Subcutaneous abdominal adipose tissue (tissue), 5 donors: Measurements from ENCODE around the gene PHOX2A.
A peak's percentile ranks its signal among the peaks of the same experiment; 100 is the strongest.

Experiments
- H3K27ac ChIP-seq: one replicate; pipeline ENCODE4 v1.7.0; 2013; ENCODE audit warnings: low read depth, mild to moderate bottlenecking, inconsistent platforms, low read length, moderate library complexity
- H3K27me3 ChIP-seq, 5 donors: one replicate each; pipeline ENCODE4 v1.7.0; 2013; ENCODE audit warnings: low read length in 5 of 5, inconsistent platforms in 1 of 5; ENCODE audit not compliant: control insufficient read depth in 5 of 5, insufficient read depth in 4 of 5
- H3K36me3 ChIP-seq, 5 donors: one replicate each; pipeline ENCODE4 v1.7.0; 2013; ENCODE audit warnings: low read length in 5 of 5; ENCODE audit not compliant: control insufficient read depth in 5 of 5, insufficient read depth in 5 of 5
- H3K4me1 ChIP-seq, 5 donors: one replicate each; pipeline ENCODE4 v1.7.0; 2013; ENCODE audit warnings: low read length in 5 of 5, mild to moderate bottlenecking in 3 of 5, moderate library complexity in 1 of 5; ENCODE audit not compliant: control insufficient read depth in 5 of 5, insufficient read depth in 5 of 5
- H3K4me3 ChIP-seq, 5 donors: one replicate each; pipeline ENCODE4 v1.7.0; 2013; ENCODE audit warnings: low read length in 5 of 5, low read depth in 1 of 5
- H3K9ac ChIP-seq, 5 donors: one replicate each; pipeline ENCODE4 v1.7.0; 2013; ENCODE audit warnings: low read length in 5 of 5, mild to moderate bottlenecking in 4 of 5, moderate library complexity in 3 of 5
- H3K9me3 ChIP-seq, 5 donors: one replicate each; pipeline ENCODE4 v1.7.0; 2013; ENCODE audit warnings: low read length in 5 of 5; ENCODE audit not compliant: control insufficient read depth in 5 of 5
- donor health status: healthy.
- donor health status: healthy.
- donor health status: healthy.
- donor health status: healthy.
- donor health status: healthy.

Gene PHOX2A

GRCh38 chr11:72235351-72236057 is 8.5 kb downstream of the PHOX2A start:
- Histone ChIP-seq H3K4me1 (peaks cover 3 to 87% (median 69%) of the 10 kb centered on the region in 5 donors), H3K27ac (peak overlapping the region; percentile 39), H3K9ac (peak overlapping the region in 1 of 5 donors; percentile 47), H3K27me3 (peaks cover 0 to 4% (median 0%) of the 10 kb centered on the region in 5 donors), H3K36me3 (peaks cover 2 to 76% (median 74%) of the 10 kb centered on the region in 5 donors), H3K9me3 (no peaks in the 10 kb centered on the region), H3K4me3 (no peak overlapping the region)

GRCh38 chr11:72234920-72235319 is 9.1 kb downstream of the PHOX2A start:
- Histone ChIP-seq H3K9ac (peak overlapping the region in 1 of 5 donors; percentile 47), H3K4me1 (peaks cover 3 to 81% (median 64%) of the 10 kb centered on the region in 5 donors), H3K4me3 (no peak overlapping the region), H3K36me3 (peaks cover 2 to 82% (median 80%) of the 10 kb centered on the region in 5 donors), H3K27ac (peak overlapping the region; percentile 39), H3K9me3 (no peaks in the 10 kb centered on the region), H3K27me3 (no peaks in the 10 kb centered on the region)

GRCh38 chr11:72234514-72234830 is 9.5 kb downstream of the PHOX2A start:
- H3K4me3 ChIP-seq, result no peak overlapping the region
- H3K9ac ChIP-seq, result no peak overlapping the region
- H3K27ac ChIP-seq, result no peak overlapping the region
- H3K36me3 ChIP-seq, result peaks cover 2 to 86% (median 85%) of the 10 kb centered on the region in 5 donors
- no peaks in the 10 kb centered on the region for H3K27me3 ChIP-seq
- H3K4me1 ChIP-seq, result peaks cover 3 to 79% (median 61%) of the 10 kb centered on the region in 5 donors
- H3K9me3 ChIP-seq, result no peaks in the 10 kb centered on the region

GRCh38 chr11:72233773-72234513 is 10.0 kb downstream of the PHOX2A start:
- Histone ChIP-seq H3K9me3 (no peaks in the 10 kb centered on the region), H3K9ac (no peak overlapping the region), H3K27ac (peak overlapping the region; percentile 57), H3K4me1 (peaks cover 2 to 73% (median 56%) of the 10 kb centered on the region in 5 donors), H3K36me3 (peaks cover 2 to 91% (median 90%) of the 10 kb centered on the region in 5 donors), H3K27me3 (no peaks in the 10 kb centered on the region), H3K4me3 (no peak overlapping the region)

- H3K9me3 ChIP-seq, result no peaks in the 10 kb centered on the region
These were observed 10.8 kb downstream of the PHOX2A start for GRCh38 chr11:72233056-72233772.

GRCh38 chr11:72232260-72233055 is 11.5 kb downstream of the PHOX2A start:
- H3K36me3 ChIP-seq, result peaks cover 2 to 99% (median 91%) of the 10 kb centered on the region in 5 donors
- peak overlapping the region; percentile 57 for H3K27ac ChIP-seq
- peaks cover 2 to 71% (median 51%) of the 10 kb centered on the region in 5 donors for H3K4me1 ChIP-seq
- peak overlapping the region in 2 of 5 donors; percentile 15 to 37 for H3K9ac ChIP-seq
- H3K9me3 ChIP-seq, result no peaks in the 10 kb centered on the region
- H3K4me3 ChIP-seq, result no peak overlapping the region
- no peaks in the 10 kb centered on the region for H3K27me3 ChIP-seq

More at GRCh38 chr11:72233056-72233772, 10.8 kb downstream of the PHOX2A start:
- Histone ChIP-seq H3K27me3 (no peaks in the 10 kb centered on the region), H3K36me3 (peaks cover 2 to 99% (median 94%) of the 10 kb centered on the region in 5 donors), H3K27ac (peak overlapping the region; percentile 57), H3K9ac (peak overlapping the region in 1 of 5 donors; percentile 37), H3K4me3 (no peak overlapping the region), H3K4me1 (peaks cover 2 to 69% (median 54%) of the 10 kb centered on the region in 5 donors)

- no peaks in the 10 kb centered on the region for H3K27me3 ChIP-seq
- peaks cover 2 to 99% (median 88%) of the 10 kb centered on the region in 5 donors for H3K36me3 ChIP-seq
- no peak overlapping the region for H3K4me3 ChIP-seq
- no peak overlapping the region for H3K9ac ChIP-seq
- H3K9me3 ChIP-seq, result no peaks in the 10 kb centered on the region
- no peak overlapping the region for H3K27ac ChIP-seq
- peaks cover 2 to 67% (median 49%) of the 10 kb centered on the region in 5 donors for H3K4me1 ChIP-seq
These were observed 12.3 kb downstream of the PHOX2A start for GRCh38 chr11:72231396-72232259.

GRCh38 chr11:72230764-72231365 is 13.1 kb downstream of the PHOX2A start:
- H3K4me3 ChIP-seq, result no peak overlapping the region
- H3K36me3 ChIP-seq, result peaks cover 2 to 92% (median 83%) of the 10 kb centered on the region in 5 donors
- no peak overlapping the region for H3K27ac ChIP-seq
- no peak overlapping the region for H3K9ac ChIP-seq
- no peaks in the 10 kb centered on the region for H3K27me3 ChIP-seq
- peaks cover 2 to 64% (median 45%) of the 10 kb centered on the region in 5 donors for H3K4me1 ChIP-seq
- no peaks in the 10 kb centered on the region for H3K9me3 ChIP-seq
